Caco-2 (cell line): ENCODE data around the gene GPR12. TPM values are rescaled to one million over a fixed set of nuclear protein-coding genes. Genes with fewer than 3 reads are reported as not detected.
"Not testable (repeated sequence)": the region's sequence is repeated elsewhere in the genome, so short reads cannot be mapped to it uniquely, and the experiment has no call there.

Source experiments
- BruUV-seq: library from RNA; stranded (reverse); fragments of 400-500 nt; replicated peaks from 2 replicates; lab custom pipeline; 2021; lab: Mats Ljungman, UMichigan
- CTCF ChIA-PET: fragments of 300-600 bp; sonication (Branson Sonifier 250); formaldehyde crosslinking; loops from one replicate; lab custom pipeline; 2022; ENCODE audit warnings: antibody characterized with exemption; lab: Charles Lee
- POLR2A ChIA-PET: fragments of 300-600 bp; sonication (Branson Sonifier 250); formaldehyde crosslinking; loops from one replicate; lab custom pipeline; 2022; ENCODE audit warnings: antibody characterized with exemption; lab: Charles Lee
- DNase-seq, 2 experiments: peaks; one replicate each; pipeline versions ENCODE4 v3.0.0 to v3.0.0-alpha.2; 2020 to 2022
- H3K27me3 ChIP-seq: replicated peaks from 2 replicates; pipeline ENCODE4 v1.6.0; 2011; ENCODE audit warnings: low read length; ENCODE audit not compliant: control insufficient read depth, insufficient read depth
- H3K36me3 ChIP-seq: 2 replicates; pipeline ENCODE4 v1.5.1; 2011; ENCODE audit warnings: low read length; ENCODE audit not compliant: control insufficient read depth, insufficient read depth
- H3K4me1 ChIP-seq: fragments of 250-450 bp; sonication (Bioruptor Pico); 2 replicates; pipeline ENCODE4 v1.5.1; 2020; ENCODE audit warnings: mild to moderate bottlenecking
- H3K4me3 ChIP-seq: 2 replicates; pipeline ENCODE4 v1.5.1; 2011; ENCODE audit warnings: low read depth, mild to moderate bottlenecking, control low read depth, low read length
- H3K9me3 ChIP-seq: fragments of 250-450 bp; sonication (Bioruptor Pico); 2 replicates; pipeline ENCODE4 v1.5.1; 2020; ENCODE audit warnings: mild to moderate bottlenecking, moderate library complexity
- H3K27ac Mint-ChIP-seq: one replicate; pipeline ENCODE4 v1.8.0; 2022; ENCODE audit warnings: mixed read lengths; ENCODE audit not compliant: unreplicated experiment
- H3K27me3 Mint-ChIP-seq: one replicate; pipeline ENCODE4 v1.8.0; 2022; ENCODE audit warnings: mixed read lengths; ENCODE audit not compliant: insufficient read depth, unreplicated experiment
- H3K36me3 Mint-ChIP-seq: one replicate; pipeline ENCODE4 v1.8.0; 2022; ENCODE audit warnings: mild to moderate bottlenecking, mixed read lengths; ENCODE audit not compliant: insufficient read depth, unreplicated experiment
- H3K4me1 Mint-ChIP-seq: one replicate; pipeline ENCODE4 v1.8.0; 2022; ENCODE audit warnings: low read depth, mixed read lengths; ENCODE audit not compliant: unreplicated experiment
- H3K4me3 Mint-ChIP-seq: one replicate; pipeline ENCODE4 v1.8.0; 2022; ENCODE audit warnings: mild to moderate bottlenecking, moderate library complexity, mixed read lengths; ENCODE audit not compliant: unreplicated experiment
- H3K9me3 Mint-ChIP-seq: one replicate; pipeline ENCODE4 v1.8.0; 2022; ENCODE audit warnings: mixed read lengths; ENCODE audit not compliant: unreplicated experiment
- intact Hi-C: fragments of 100-400 bp; cut with micrococcal nuclease; formaldehyde crosslinking; loops from one replicate; pipeline ENCODE4 v1.10.0; 2022; ENCODE audit not compliant: unreplicated experiment
- total RNA-seq: library from RNA; stranded (reverse); gene quantifications from 2 replicates; pipeline ENCODE4 v1.2.3, GENCODE V29; 2022
- TF ChIP-seq, protein P1 (sequence below), 2 experiments: fragments of 200-600 bp in 1 of 2; IDR thresholded peaks; 1 replicate in 1 of 2; 2 replicates in 1 of 2; pipeline versions ENCODE4 v1.5.1 to v1.8.0; 2011 to 2022; ENCODE audit warnings: antibody characterized with exemption in 1 of 2, control low read depth in 1 of 2, inconsistent platforms in 1 of 2, low read depth in 1 of 2, low read length in 1 of 2, mild to moderate bottlenecking in 1 of 2, moderate library complexity in 1 of 2; ENCODE audit not compliant: insufficient read depth in 1 of 2, severe bottlenecking in 1 of 2, unreplicated experiment in 1 of 2

Gene GPR12
- total RNA-seq, 1 experiment from 2014 or later, result not detected

DNA sequence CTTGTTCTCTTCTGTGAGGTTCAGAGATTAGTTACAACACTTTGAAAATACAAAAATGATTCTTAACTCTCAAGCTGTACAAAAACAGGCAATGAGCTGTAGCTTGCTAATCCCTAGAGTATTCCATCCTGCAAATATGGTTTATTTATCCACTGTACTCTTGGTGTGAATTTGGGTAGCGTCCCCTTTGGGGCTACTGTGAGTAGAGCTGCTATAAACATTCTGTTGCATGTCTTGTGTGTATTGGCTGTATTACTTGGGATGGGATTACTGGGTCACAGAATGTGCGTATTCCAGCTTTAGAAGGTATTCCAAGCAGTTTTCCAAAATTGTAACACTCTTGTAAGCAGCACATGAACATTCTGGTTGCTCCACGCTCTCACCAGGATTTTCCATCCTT is 33.5 kb downstream of the GPR12 start:
- ChIA-PET POLR2A (no interaction called here), CTCF (no interaction called here)
- H3K27ac Mint-ChIP-seq, result no peak overlapping the region
- H3K9me3 ChIP-seq, result no peaks in the 10 kb centered on the region; the same call in 1 of the 2 replicates
- H3K27me3 Mint-ChIP-seq, result peaks cover 19% of the 10 kb centered on the region
- DNase-seq, result no peak
- TF ChIP-seq, protein P1, sequence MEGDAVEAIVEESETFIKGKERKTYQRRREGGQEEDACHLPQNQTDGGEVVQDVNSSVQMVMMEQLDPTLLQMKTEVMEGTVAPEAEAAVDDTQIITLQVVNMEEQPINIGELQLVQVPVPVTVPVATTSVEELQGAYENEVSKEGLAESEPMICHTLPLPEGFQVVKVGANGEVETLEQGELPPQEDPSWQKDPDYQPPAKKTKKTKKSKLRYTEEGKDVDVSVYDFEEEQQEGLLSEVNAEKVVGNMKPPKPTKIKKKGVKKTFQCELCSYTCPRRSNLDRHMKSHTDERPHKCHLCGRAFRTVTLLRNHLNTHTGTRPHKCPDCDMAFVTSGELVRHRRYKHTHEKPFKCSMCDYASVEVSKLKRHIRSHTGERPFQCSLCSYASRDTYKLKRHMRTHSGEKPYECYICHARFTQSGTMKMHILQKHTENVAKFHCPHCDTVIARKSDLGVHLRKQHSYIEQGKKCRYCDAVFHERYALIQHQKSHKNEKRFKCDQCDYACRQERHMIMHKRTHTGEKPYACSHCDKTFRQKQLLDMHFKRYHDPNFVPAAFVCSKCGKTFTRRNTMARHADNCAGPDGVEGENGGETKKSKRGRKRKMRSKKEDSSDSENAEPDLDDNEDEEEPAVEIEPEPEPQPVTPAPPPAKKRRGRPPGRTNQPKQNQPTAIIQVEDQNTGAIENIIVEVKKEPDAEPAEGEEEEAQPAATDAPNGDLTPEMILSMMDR (IDR thresholded peaks at IDR 0.05; ENCODE audit: insufficient read depth in 1 of 2, low read depth in 1 of 2, low read length in 1 of 2, severe bottlenecking in 1 of 2, unreplicated experiment in 1 of 2), result no peak
- BruUV-seq, result no TSS peak
- no peaks in the 10 kb centered on the region for H3K4me1 Mint-ChIP-seq
- H3K4me3 ChIP-seq, result no peak overlapping the region
- H3K9me3 Mint-ChIP-seq, result no peaks in the 10 kb centered on the region
- H3K4me3 Mint-ChIP-seq, result no peak overlapping the region
- no peaks in the 10 kb centered on the region for H3K36me3 Mint-ChIP-seq
- intact Hi-C loops, result no loop called here
- H3K36me3 ChIP-seq, result no peaks in the 10 kb centered on the region
- H3K4me1 ChIP-seq, result no peaks in the 10 kb centered on the region
- H3K27me3 ChIP-seq, result no peaks in the 10 kb centered on the region; the same call in 1 of the 2 replicates

DNA sequence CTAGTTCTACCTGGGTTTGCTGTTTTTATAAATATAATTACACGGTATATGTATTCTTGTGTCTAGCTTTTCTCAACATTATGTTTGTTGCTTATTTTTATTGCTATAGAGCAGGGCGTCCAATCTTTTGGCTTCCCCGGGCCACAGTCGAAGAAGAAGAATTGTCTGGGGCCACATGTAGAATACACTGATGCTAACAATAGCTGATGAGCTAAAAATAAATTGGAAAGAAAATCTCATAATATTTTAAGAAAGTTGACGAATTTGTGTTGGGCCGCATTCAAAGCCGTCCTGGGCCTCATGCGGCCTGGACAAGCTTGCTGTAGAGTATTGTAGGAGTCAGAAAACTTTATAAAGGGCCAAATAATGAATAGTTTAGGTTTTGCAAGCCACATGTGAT is 33.9 kb downstream of the GPR12 start:
- ChIA-PET POLR2A (no interaction called here), CTCF (no interaction called here)
- no peaks in the 10 kb centered on the region for H3K4me1 Mint-ChIP-seq
- no peaks in the 10 kb centered on the region for H3K9me3 Mint-ChIP-seq
- TF ChIP-seq, protein P1 (IDR thresholded peaks at IDR 0.05; ENCODE audit: insufficient read depth in 1 of 2, low read depth in 1 of 2, low read length in 1 of 2, severe bottlenecking in 1 of 2, unreplicated experiment in 1 of 2), result no peak
- DNase-seq, result no peak
- H3K27ac Mint-ChIP-seq, result no peak overlapping the region
- intact Hi-C loops, result no loop called here
- peaks cover 16% of the 10 kb centered on the region for H3K27me3 Mint-ChIP-seq
- H3K27me3 ChIP-seq, result no peaks in the 10 kb centered on the region; the same call in 1 of the 2 replicates
- no peaks in the 10 kb centered on the region for H3K36me3 ChIP-seq
- H3K4me3 Mint-ChIP-seq, result no peak overlapping the region
- no peaks in the 10 kb centered on the region for H3K4me1 ChIP-seq
- H3K4me3 ChIP-seq, result no peak overlapping the region
- BruUV-seq, result no TSS peak
- no peaks in the 10 kb centered on the region for H3K36me3 Mint-ChIP-seq
- H3K9me3 ChIP-seq, result no peaks in the 10 kb centered on the region; the same call in 1 of the 2 replicates

DNA sequence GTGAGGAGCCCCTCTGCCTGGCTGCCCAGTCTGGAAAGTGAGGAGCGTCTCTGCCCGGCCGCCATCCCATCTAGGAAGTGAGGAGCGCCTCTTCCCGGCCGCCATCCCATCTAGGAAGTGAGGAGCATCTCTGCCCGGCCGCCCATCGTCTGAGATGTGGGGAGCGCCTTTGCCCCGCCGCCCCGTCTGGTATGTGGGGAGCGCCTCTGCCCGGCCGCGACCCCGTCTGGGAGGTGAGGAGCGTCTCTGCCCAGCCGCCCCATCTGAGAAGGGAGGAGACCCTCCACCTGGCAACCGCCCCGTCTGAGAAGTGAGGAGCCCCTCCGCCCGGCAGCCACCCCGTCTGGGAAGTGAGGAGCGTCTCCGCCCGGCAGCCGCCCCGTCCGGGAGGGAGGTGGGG is 37.0 kb downstream of the GPR12 start:
- POLR2A ChIA-PET, result not testable (repeated sequence)

DNA sequence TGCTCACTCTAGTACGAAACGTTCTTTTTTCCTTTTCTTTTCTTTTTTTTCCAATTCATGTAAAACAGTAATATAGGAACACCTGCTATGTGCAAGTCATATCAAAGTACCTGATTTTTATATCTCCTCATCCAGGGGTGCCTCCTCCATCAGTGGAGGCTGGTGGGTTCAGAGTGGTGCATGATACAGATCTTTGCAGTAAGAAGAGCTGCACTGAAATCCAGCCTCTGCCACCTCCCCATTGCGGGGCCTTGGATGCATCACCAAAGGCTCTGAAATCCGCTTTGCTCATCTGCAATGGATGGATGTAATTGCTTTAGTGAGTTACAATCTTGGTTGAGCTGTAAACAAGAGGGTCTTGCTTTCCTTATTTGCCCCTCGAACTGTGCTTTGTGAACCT is 38.3 kb downstream of the GPR12 start:
- no peaks in the 10 kb centered on the region for H3K4me1 Mint-ChIP-seq

More for the DNA sequence above, 37.0 kb downstream of the GPR12 start:
- peaks cover 14% of the 10 kb centered on the region for H3K27me3 Mint-ChIP-seq
- BruUV-seq, H3K27ac Mint-ChIP-seq, H3K4me3 Mint-ChIP-seq, H3K36me3 Mint-ChIP-seq, H3K9me3 Mint-ChIP-seq, H3K27me3 ChIP-seq, H3K36me3 ChIP-seq, H3K4me1 Mint-ChIP-seq, H3K4me3 ChIP-seq, CTCF ChIA-PET, H3K9me3 ChIP-seq, DNase-seq, H3K4me1 ChIP-seq, intact Hi-C loops: not testable (repeated sequence)

More for the DNA sequence above, 38.3 kb downstream of the GPR12 start:
- H3K9me3 Mint-ChIP-seq, result no peaks in the 10 kb centered on the region
- Histone ChIP-seq H3K4me3 (no peak overlapping the region), H3K27me3 (no peaks in the 10 kb centered on the region), H3K9me3 (no peaks in the 10 kb centered on the region; the same call in 1 of the 2 replicates), H3K4me1 (no peaks in the 10 kb centered on the region), H3K36me3 (no peaks in the 10 kb centered on the region)
- TF ChIP-seq, protein P1 (IDR thresholded peaks at IDR 0.05; ENCODE audit: insufficient read depth in 1 of 2, low read depth in 1 of 2, low read length in 1 of 2, severe bottlenecking in 1 of 2, unreplicated experiment in 1 of 2), result no peak
- BruUV-seq, result no TSS peak
- H3K27ac Mint-ChIP-seq, result no peak overlapping the region
- CTCF ChIA-PET, result no interaction called here
- H3K36me3 Mint-ChIP-seq, result no peaks in the 10 kb centered on the region
- no peak overlapping the region for H3K4me3 Mint-ChIP-seq
- POLR2A ChIA-PET, result no interaction called here
- peaks cover 16% of the 10 kb centered on the region for H3K27me3 Mint-ChIP-seq
- intact Hi-C loops, result no loop called here
- DNase-seq, result no peak
